DOHH2 (cell line): ENCODE results near the gene UBXN10.

Experiments
- CTCF ChIP-seq: fragments of 200-600 bp; sonication (generic); IDR thresholded peaks from one replicate; pipeline ENCODE4 v1.5.1; 2014; ENCODE audit warnings: antibody characterized with exemption, mild to moderate bottlenecking, low read depth, low read length; ENCODE audit not compliant: poor library complexity, severe bottlenecking
- EZH2phosphoT487 ChIP-seq: fragments of 200-600 bp; sonication (generic); IDR thresholded peaks from 2 replicates; pipeline ENCODE4 v1.6.1; 2017; ENCODE audit warnings: borderline replicate concordance, mild to moderate bottlenecking, antibody characterized with exemption, low read length, moderate library complexity, mixed read lengths

GRCh38 chr1:20164694-20165202 lies 21.1 kb upstream of the UBXN10 start:
- no peak for TF ChIP-seq CTCF
- no peak for TF ChIP-seq EZH2phosphoT487
